OCI-LY3 (cell line): ENCODE measurements around the gene PYGM.

Experiments used
- EZH2phosphoT487 ChIP-seq: fragments of 200-600 bp; shearing (Covaris generic); IDR thresholded peaks from 2 replicates; pipeline ENCODE4 v1.6.1; 2018; ENCODE audit warnings: antibody characterized with exemption, mixed run types, low read depth
- TF ChIP-seq, protein P1 (sequence below): fragments of 200-600, 300-600 bp; sonication (generic); IDR thresholded peaks from 2 replicates; pipeline ENCODE4 v1.5.1; 2014; ENCODE audit warnings: antibody characterized with exemption, low read length, low read depth

DNA sequence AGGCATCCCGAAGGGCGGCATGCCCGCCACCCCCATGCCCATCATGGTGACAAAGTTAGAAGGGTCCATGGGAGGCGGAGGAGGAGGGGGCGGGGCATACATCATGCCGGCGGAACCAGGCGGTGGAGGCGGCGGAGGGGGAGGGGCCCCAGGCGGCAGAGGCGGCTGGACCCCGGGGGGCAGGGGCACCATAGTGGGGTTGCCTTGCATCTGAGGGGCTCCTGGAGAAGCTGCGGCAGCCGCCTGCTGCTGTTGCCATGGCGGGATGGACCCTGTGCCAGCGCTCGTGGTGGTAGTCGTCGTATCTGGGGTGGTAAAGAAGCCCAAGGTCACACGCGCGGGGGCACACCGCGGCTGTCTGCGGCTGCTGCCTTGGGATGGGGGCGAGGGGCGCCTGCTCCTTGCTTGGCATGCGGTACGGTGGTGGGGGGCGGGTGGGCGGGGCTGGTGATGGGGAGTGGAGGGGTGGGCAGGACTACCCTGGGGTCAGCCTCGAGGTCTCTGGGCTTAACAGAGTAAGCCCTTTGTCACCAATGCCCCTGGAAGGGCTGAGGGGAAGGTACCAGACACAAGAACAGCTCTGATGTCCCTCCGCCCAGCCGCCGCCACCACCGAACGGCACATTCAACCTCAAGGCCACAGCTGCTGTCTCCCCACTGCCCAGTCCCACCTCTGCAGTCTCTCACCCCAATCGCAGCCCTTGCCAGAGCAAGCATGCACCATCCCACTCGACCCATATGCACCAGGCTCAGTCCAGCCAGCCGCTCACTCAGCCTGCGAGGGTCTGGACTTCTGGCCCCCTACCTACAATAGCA, 6.3 kb upstream of the PYGM start:
- TF ChIP-seq, protein P1, sequence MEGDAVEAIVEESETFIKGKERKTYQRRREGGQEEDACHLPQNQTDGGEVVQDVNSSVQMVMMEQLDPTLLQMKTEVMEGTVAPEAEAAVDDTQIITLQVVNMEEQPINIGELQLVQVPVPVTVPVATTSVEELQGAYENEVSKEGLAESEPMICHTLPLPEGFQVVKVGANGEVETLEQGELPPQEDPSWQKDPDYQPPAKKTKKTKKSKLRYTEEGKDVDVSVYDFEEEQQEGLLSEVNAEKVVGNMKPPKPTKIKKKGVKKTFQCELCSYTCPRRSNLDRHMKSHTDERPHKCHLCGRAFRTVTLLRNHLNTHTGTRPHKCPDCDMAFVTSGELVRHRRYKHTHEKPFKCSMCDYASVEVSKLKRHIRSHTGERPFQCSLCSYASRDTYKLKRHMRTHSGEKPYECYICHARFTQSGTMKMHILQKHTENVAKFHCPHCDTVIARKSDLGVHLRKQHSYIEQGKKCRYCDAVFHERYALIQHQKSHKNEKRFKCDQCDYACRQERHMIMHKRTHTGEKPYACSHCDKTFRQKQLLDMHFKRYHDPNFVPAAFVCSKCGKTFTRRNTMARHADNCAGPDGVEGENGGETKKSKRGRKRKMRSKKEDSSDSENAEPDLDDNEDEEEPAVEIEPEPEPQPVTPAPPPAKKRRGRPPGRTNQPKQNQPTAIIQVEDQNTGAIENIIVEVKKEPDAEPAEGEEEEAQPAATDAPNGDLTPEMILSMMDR = no peak
- TF ChIP-seq EZH2phosphoT487 = no peak
